ENCODE data around the gene NTN4. TPM values are rescaled to one million over a fixed set of nuclear protein-coding genes. Genes with fewer than 3 reads are reported as not detected.

NTN4 gene
- total and polyA plus RNA-seq, 10 of the 15 experiments (the other 5 are each of a cell fraction or from before 2014, with no cell fraction given): 0.15 TPM; not detected in 9

DNA sequence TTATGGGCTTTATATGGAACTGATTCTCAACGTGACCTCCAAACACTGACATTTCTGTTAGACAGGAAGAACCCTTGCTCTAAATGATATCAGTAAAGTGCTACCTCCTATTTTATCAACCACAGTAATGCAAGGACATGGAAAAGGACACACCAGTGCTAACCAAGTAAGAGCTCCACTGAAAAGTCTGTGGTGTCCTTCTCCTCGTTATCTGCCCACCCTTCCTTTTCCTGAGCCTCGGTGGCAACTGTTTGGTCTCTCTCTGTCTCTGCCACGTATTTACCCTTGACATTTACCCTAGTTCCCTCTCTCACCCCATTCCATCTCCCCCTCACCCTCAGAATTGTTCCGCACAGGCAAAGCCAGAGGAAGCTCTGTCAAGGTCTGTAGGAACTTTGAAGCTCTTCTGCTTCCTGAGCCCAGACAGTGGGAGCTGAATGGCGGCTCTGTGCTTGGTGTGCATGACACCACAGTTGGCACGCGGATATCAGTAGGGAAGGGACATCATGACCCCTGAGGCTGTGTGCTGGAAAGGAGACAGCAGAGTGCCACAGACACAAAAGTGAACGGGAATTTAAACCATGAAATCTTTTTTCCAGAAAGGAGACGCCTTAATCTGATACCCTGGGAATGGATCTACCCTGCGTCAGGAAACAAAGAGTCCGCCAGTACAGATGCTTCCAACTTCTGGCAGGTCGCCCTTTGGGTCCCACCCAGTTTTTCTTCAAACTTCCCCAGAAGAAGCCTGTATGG, 50.8 kb downstream of the NTN4 start:
- no peak overlapping the region for H3K27ac ChIP-seq (ENCODE audit: control insufficient read depth, insufficient read depth)
- DNase-seq (ENCODE audit: low read depth, low spot score) (no peak), ATAC-seq (no peak), FAIRE-seq (no peak)
- SMC1A ChIA-PET (ENCODE audit: uncharacterized antibody, unreplicated experiment): interaction anchor here (0.8 kb wide), 1 partner anchor 159 kb away, joined by 3 read pairs; no protein-coding TSS in a partner anchor
- no peaks in the 10 kb centered on the region for H4K20me1 ChIP-seq (ENCODE audit: control insufficient read depth, insufficient read depth)
- H3K4me2 ChIP-seq (ENCODE audit: control insufficient read depth, insufficient read depth): no peak overlapping the region
- CTCF ChIA-PET: interaction anchor here (0.6 kb wide), 1 partner anchor 159 kb away, joined by 3 read pairs; no protein-coding TSS in a partner anchor
- 47% methylated on average over 13 of the region's 13 CpGs for WGBS (ENCODE audit: insufficient coverage, insufficient replicate concordance, low lambda C conversion rate, missing lambda C conversion rate)
- no peak overlapping the region for H2AFZ ChIP-seq (ENCODE audit: control insufficient read depth, low read depth, low read length)
- H3K9ac ChIP-seq (ENCODE audit: control insufficient read depth, insufficient read depth, low read length): no peak overlapping the region
- RAD21 ChIA-PET (ENCODE audit: unreplicated experiment): no interaction called here
- H3K36me3 ChIP-seq (ENCODE audit: control insufficient read depth in 2 of 2, insufficient read depth in 2 of 2, low read length in 1 of 2): no peaks in the 10 kb centered on the region
- H3K4me3 ChIP-seq: no peak overlapping the region
- intact Hi-C loops (cut with micrococcal nuclease; ENCODE audit: unreplicated experiment): no loop called here
- H3K79me2 ChIP-seq (ENCODE audit: control insufficient read depth, insufficient read depth, low read length): no peaks in the 10 kb centered on the region
- peaks cover 3 to 5% of the 10 kb centered on the region in 2 experiments for H3K27me3 ChIP-seq (replicated peaks in 1 of 2; ENCODE audit: control insufficient read depth in 2 of 2, insufficient read depth in 2 of 2, low read length in 1 of 2)
- POLR2A ChIA-PET: no interaction called here
- no TSS peak for BruUV-seq (replicated peaks)
- no peaks in the 10 kb centered on the region for H3K9me3 ChIP-seq (replicated peaks; ENCODE audit: control insufficient read depth, insufficient read depth, low read length)
- H3K4me1 ChIP-seq (ENCODE audit: control insufficient read depth, insufficient read depth, low read length): no peaks in the 10 kb centered on the region
- in situ Hi-C loops (cut with MboI): no loop called here
- TF ChIP-seq, protein P1, sequence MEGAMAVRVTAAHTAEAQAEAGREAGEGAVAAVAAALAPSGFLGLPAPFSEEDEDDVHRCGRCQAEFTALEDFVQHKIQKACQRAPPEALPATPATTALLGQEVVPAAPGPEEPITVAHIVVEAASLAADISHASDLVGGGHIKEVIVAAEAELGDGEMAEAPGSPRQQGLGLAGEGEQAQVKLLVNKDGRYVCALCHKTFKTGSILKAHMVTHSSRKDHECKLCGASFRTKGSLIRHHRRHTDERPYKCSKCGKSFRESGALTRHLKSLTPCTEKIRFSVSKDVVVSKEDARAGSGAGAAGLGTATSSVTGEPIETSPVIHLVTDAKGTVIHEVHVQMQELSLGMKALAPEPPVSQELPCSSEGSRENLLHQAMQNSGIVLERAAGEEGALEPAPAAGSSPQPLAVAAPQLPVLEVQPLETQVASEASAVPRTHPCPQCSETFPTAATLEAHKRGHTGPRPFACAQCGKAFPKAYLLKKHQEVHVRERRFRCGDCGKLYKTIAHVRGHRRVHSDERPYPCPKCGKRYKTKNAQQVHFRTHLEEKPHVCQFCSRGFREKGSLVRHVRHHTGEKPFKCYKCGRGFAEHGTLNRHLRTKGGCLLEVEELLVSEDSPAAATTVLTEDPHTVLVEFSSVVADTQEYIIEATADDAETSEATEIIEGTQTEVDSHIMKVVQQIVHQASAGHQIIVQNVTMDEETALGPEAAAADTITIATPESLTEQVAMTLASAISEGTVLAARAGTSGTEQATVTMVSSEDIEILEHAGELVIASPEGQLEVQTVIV (IDR thresholded peaks at IDR 0.05; ENCODE audit: borderline replicate concordance, partially characterized antibody): no peak
- no peak for TF ChIP-seq SIX5 (IDR thresholded peaks at IDR 0.05; ENCODE audit: low read depth, low read length, severe bottlenecking)
- no peak for TF ChIP-seq RUNX3 (IDR thresholded peaks at IDR 0.05; ENCODE audit: low read length)
- TF ChIP-seq, protein P2, sequence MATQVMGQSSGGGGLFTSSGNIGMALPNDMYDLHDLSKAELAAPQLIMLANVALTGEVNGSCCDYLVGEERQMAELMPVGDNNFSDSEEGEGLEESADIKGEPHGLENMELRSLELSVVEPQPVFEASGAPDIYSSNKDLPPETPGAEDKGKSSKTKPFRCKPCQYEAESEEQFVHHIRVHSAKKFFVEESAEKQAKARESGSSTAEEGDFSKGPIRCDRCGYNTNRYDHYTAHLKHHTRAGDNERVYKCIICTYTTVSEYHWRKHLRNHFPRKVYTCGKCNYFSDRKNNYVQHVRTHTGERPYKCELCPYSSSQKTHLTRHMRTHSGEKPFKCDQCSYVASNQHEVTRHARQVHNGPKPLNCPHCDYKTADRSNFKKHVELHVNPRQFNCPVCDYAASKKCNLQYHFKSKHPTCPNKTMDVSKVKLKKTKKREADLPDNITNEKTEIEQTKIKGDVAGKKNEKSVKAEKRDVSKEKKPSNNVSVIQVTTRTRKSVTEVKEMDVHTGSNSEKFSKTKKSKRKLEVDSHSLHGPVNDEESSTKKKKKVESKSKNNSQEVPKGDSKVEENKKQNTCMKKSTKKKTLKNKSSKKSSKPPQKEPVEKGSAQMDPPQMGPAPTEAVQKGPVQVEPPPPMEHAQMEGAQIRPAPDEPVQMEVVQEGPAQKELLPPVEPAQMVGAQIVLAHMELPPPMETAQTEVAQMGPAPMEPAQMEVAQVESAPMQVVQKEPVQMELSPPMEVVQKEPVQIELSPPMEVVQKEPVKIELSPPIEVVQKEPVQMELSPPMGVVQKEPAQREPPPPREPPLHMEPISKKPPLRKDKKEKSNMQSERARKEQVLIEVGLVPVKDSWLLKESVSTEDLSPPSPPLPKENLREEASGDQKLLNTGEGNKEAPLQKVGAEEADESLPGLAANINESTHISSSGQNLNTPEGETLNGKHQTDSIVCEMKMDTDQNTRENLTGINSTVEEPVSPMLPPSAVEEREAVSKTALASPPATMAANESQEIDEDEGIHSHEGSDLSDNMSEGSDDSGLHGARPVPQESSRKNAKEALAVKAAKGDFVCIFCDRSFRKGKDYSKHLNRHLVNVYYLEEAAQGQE (IDR thresholded peaks at IDR 0.05; ENCODE audit: low read depth, low read length): no peak
- TF ChIP-seq EZH2 (IDR thresholded peaks at IDR 0.05; ENCODE audit: borderline replicate concordance, control insufficient read depth, low read depth, low read length): no peak
- TF ChIP-seq RAD21 (IDR thresholded peaks at IDR 0.05; ENCODE audit: insufficient read depth, low read depth, low read length): no peak
- TF ChIP-seq SUZ12 (IDR thresholded peaks at IDR 0.05; ENCODE audit: unreplicated experiment): no peak
- TF ChIP-seq, protein P3, sequence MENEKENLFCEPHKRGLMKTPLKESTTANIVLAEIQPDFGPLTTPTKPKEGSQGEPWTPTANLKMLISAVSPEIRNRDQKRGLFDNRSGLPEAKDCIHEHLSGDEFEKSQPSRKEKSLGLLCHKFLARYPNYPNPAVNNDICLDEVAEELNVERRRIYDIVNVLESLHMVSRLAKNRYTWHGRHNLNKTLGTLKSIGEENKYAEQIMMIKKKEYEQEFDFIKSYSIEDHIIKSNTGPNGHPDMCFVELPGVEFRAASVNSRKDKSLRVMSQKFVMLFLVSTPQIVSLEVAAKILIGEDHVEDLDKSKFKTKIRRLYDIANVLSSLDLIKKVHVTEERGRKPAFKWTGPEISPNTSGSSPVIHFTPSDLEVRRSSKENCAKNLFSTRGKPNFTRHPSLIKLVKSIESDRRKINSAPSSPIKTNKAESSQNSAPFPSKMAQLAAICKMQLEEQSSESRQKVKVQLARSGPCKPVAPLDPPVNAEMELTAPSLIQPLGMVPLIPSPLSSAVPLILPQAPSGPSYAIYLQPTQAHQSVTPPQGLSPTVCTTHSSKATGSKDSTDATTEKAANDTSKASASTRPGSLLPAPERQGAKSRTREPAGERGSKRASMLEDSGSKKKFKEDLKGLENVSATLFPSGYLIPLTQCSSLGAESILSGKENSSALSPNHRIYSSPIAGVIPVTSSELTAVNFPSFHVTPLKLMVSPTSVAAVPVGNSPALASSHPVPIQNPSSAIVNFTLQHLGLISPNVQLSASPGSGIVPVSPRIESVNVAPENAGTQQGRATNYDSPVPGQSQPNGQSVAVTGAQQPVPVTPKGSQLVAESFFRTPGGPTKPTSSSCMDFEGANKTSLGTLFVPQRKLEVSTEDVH (IDR thresholded peaks at IDR 0.05; ENCODE audit: low read depth, partially characterized antibody): no peak
